ENCODE data around the gene HIPK2.

- TF ChIP-seq, protein P1, sequence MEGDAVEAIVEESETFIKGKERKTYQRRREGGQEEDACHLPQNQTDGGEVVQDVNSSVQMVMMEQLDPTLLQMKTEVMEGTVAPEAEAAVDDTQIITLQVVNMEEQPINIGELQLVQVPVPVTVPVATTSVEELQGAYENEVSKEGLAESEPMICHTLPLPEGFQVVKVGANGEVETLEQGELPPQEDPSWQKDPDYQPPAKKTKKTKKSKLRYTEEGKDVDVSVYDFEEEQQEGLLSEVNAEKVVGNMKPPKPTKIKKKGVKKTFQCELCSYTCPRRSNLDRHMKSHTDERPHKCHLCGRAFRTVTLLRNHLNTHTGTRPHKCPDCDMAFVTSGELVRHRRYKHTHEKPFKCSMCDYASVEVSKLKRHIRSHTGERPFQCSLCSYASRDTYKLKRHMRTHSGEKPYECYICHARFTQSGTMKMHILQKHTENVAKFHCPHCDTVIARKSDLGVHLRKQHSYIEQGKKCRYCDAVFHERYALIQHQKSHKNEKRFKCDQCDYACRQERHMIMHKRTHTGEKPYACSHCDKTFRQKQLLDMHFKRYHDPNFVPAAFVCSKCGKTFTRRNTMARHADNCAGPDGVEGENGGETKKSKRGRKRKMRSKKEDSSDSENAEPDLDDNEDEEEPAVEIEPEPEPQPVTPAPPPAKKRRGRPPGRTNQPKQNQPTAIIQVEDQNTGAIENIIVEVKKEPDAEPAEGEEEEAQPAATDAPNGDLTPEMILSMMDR (IDR thresholded peaks at IDR 0.05): no peak
- TF ChIP-seq POLR2A (IDR thresholded peaks at IDR 0.05): no peak
Observed at GRCh38 chr7:139676390-139676789, 101.4 kb downstream of the HIPK2 start.
